ENCODE measurements around the gene PDLIM7. TPM values are rescaled to one million over a fixed set of nuclear protein-coding genes. Genes with fewer than 3 reads are reported as not detected.

The PDLIM7 gene
- total RNA-seq, 2 experiments from 2014 or later, result 38.8 to 58.0 TPM

DNA sequence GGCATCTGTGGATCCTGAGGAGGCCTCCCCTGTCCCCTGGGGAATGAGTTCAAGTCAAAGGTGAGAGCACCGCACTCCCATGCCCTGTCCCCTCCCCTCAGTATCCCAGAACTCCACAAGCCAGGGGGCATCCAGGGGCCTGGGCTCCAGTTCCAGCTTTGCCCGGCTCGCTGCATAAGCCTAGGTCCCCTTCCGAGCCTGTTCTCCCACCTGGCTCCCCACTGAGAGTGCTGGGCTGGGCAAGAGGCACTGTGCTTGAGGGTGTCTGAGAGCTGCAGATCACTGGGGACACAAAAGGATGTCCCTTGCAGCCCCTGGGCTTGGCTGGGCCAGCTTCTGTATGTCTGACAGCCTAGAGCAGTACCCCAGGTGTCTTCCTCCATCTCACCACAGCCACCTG, 7.7 kb upstream of the PDLIM7 start:
- ChIA-PET CTCF (ENCODE audit: unreplicated experiment) (interaction anchor here (0.6 to 0.7 kb wide), 2 partner anchors 45 to 49 kb away, joined by 3 read pairs; no protein-coding TSS in a partner anchor), POLR2A (no interaction called here)
- no TSS peak for BruUV-seq (replicated peaks)
- Histone ChIP-seq H3K79me2 (ENCODE audit: insufficient read depth, low read depth, low read length) (peaks cover 31% of the 10 kb centered on the region), H2AFZ (ENCODE audit: low read length) (no peak overlapping the region), H3K4me1 (ENCODE audit: insufficient read depth, low read length, poor library complexity, severe bottlenecking) (peaks cover 83% of the 10 kb centered on the region), H3K4me2 (ENCODE audit: low read length) (peak overlapping the region; percentile 71), H3K4me3 (ENCODE audit: low read depth, low read length, poor library complexity, severe bottlenecking) (peak overlapping the region; percentile 8), H3K9me3 (ENCODE audit: low read length) (no peaks in the 10 kb centered on the region), H3K36me3 (ENCODE audit: insufficient read depth, low read length) (peaks cover 73% of the 10 kb centered on the region), H3K9me2 (ENCODE audit: insufficient read depth, low read length) (no peaks in the 10 kb centered on the region), H4K20me1 (ENCODE audit: insufficient read depth, low read length) (no peaks in the 10 kb centered on the region), H3K27ac (ENCODE audit: low read depth, low read length, poor library complexity, severe bottlenecking) (peak overlapping the region; percentile 94)
- no peak for TF ChIP-seq CTCF (conservative IDR thresholded peaks at IDR 0.05; ENCODE audit: low read length)
- no peak for TF ChIP-seq EZH2phosphoT487 (IDR thresholded peaks at IDR 0.05; ENCODE audit: borderline replicate concordance, low read depth, low read length)
- DNase-seq (ENCODE audit: low spot score), result peak; percentile 70
- intact Hi-C loops (cut with micrococcal nuclease; ENCODE audit: unreplicated experiment), result loop anchor here (5.0 to 10.0 kb wide), 2 partner anchors 193 to 610 kb away; partner anchors contain the start of genes MXD3 and N4BP3

GRCh38 chr5:177504086-177505056, 7.0 kb upstream of the PDLIM7 start:
- intact Hi-C loops (cut with micrococcal nuclease; ENCODE audit: unreplicated experiment), result loop anchor here (5.0 to 10.0 kb wide), 2 partner anchors 192 to 610 kb away; partner anchors contain the start of genes MXD3 and N4BP3
- TF ChIP-seq CTCF (conservative IDR thresholded peaks at IDR 0.05; ENCODE audit: low read length) (no peak), EZH2phosphoT487 (IDR thresholded peaks at IDR 0.05; ENCODE audit: borderline replicate concordance, low read depth, low read length) (no peak)
- Histone ChIP-seq H3K4me2 (ENCODE audit: low read length) (peak overlapping the region; percentile 71), H3K79me2 (ENCODE audit: insufficient read depth, low read depth, low read length) (peaks cover 23% of the 10 kb centered on the region), H3K9me2 (ENCODE audit: insufficient read depth, low read length) (no peaks in the 10 kb centered on the region), H3K9me3 (ENCODE audit: low read length) (no peaks in the 10 kb centered on the region), H3K4me1 (ENCODE audit: insufficient read depth, low read length, poor library complexity, severe bottlenecking) (peaks cover 77% of the 10 kb centered on the region), H3K27ac (ENCODE audit: low read depth, low read length, poor library complexity, severe bottlenecking) (peak overlapping the region; percentile 94), H3K36me3 (ENCODE audit: insufficient read depth, low read length) (peaks cover 68% of the 10 kb centered on the region), H4K20me1 (ENCODE audit: insufficient read depth, low read length) (no peaks in the 10 kb centered on the region), H3K4me3 (ENCODE audit: low read depth, low read length, poor library complexity, severe bottlenecking) (peak overlapping the region; percentile 8), H2AFZ (ENCODE audit: low read length) (no peak overlapping the region)
- POLR2A ChIA-PET, result no interaction called here
- peak; percentile 52 for DNase-seq (ENCODE audit: low spot score)
- CTCF ChIA-PET (ENCODE audit: unreplicated experiment), result interaction anchor here (0.6 to 0.7 kb wide), 2 partner anchors 44 to 49 kb away, joined by 3 read pairs; no protein-coding TSS in a partner anchor
- no TSS peak for BruUV-seq (replicated peaks)

Measured in OCI-LY7 (cell line).